HL-60 (cell line): Measurements from ENCODE around the gene PTPRN2.

Source experiments
- DNase-seq, 2 experiments: peaks; one replicate each; pipeline ENCODE4 v3.0.0-alpha.2; 2010 to 2020; ENCODE audit warnings: low read depth in 1 of 2, low spot score in 1 of 2
- H3K27ac ChIP-seq: fragments of 250-450 bp; sonication (Bioruptor Pico); replicated peaks from 2 replicates; pipeline ENCODE4 v1.5.1; 2020; ENCODE audit warnings: mild to moderate bottlenecking, moderate library complexity
- H3K27me3 ChIP-seq: fragments of 250-450 bp; sonication (Bioruptor Pico); 2 replicates; pipeline ENCODE4 v1.5.1; 2021; ENCODE audit warnings: mild to moderate bottlenecking, moderate library complexity; ENCODE audit not compliant: insufficient read depth, poor library complexity, severe bottlenecking
- H3K4me3 ChIP-seq: replicated peaks from 2 replicates; pipeline ENCODE4 v1.5.1; 2011; ENCODE audit warnings: mild to moderate bottlenecking, control low read depth, low read length; ENCODE audit not compliant: insufficient read depth
- CTCF ChIP-seq: IDR thresholded peaks from one replicate; pipeline ENCODE4 v1.5.1; 2011; ENCODE audit warnings: low read length, control low read depth, inconsistent platforms; ENCODE audit not compliant: insufficient read depth
- GABPA ChIP-seq: IDR thresholded peaks from 2 replicates; pipeline ENCODE4 v1.6.1; 2012; ENCODE audit warnings: low read depth
- POLR2AphosphoS5 ChIP-seq: IDR thresholded peaks from 2 replicates; pipeline ENCODE4 v1.6.1; 2012; ENCODE audit warnings: low read depth
- REST ChIP-seq: IDR thresholded peaks from 2 replicates; pipeline ENCODE4 v1.6.1; 2012; ENCODE audit warnings: low read depth; ENCODE audit not compliant: insufficient replicate concordance
- SPI1 ChIP-seq: IDR thresholded peaks from 2 replicates; pipeline ENCODE4 v1.6.1; 2012; ENCODE audit warnings: low read depth, mild to moderate bottlenecking, borderline replicate concordance

Gene PTPRN2

GRCh38 chr7:157962458-157963306 is 624.9 kb downstream of the PTPRN2 start:
- Histone ChIP-seq H3K27ac (no peak overlapping the region), H3K4me3 (no peak overlapping the region), H3K27me3 (peaks cover 9% of the 10 kb centered on the region)
- no peak for DNase-seq
- no peak for TF ChIP-seq REST
- TF ChIP-seq CTCF, result no peak
- TF ChIP-seq SPI1, result no peak
- no peak for TF ChIP-seq GABPA
- no peak for TF ChIP-seq POLR2AphosphoS5

GRCh38 chr7:157961731-157962457 is 625.7 kb downstream of the PTPRN2 start:
- no peak overlapping the region for H3K27ac ChIP-seq
- DNase-seq, result no peak
- TF ChIP-seq GABPA (no peak), CTCF (no peak), REST (no peak), SPI1 (no peak), POLR2AphosphoS5 (no peak)
- peaks cover 9% of the 10 kb centered on the region for H3K27me3 ChIP-seq
- no peak overlapping the region for H3K4me3 ChIP-seq

DNA sequence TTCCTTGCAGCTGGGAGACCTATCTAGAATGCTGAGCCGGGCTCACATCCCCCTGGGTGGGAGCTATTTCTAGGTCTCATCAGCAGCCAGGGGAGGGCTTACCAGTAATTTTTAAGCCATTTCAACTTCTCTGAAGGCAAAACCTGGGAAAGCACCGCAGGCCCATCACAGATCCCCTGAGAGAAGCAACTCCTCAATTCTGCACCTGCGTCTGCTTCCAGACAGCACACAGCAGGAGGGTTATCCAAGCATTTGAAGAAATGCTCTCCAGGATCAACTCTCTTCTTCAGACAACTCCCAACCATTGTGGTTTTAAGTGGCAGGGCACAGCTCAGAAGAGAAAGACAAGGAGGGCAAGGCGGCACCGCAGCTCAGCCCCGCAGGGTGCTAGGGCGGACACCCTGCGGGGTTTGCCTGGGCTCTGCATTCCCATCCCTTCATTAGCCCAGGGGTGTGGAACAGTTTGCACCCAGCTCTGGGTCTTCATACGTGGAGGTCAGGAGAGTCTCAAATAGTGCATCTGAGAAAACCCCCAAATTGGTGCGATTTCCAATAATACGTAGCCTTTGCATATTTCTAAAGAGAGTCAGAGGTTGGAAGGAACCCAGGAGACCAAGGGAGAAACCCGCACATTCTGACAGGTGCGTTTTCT is 632.1 kb downstream of the PTPRN2 start:
- TF ChIP-seq CTCF (no peak), REST (no peak), GABPA (no peak), SPI1 (no peak), POLR2AphosphoS5 (no peak)
- H3K27ac ChIP-seq, result no peak overlapping the region
- DNase-seq, result no peak
- no peak overlapping the region for H3K4me3 ChIP-seq
- H3K27me3 ChIP-seq, result no peaks in the 10 kb centered on the region
